OCI-LY1 (cell line): ENCODE data around the gene CYP2C18.

ENCODE experiments used
- CTCF ChIP-seq: fragments of 200-600 bp; sonication (generic), shearing (Covaris generic); IDR thresholded peaks from 2 replicates; pipeline ENCODE4 v1.5.1; 2017; ENCODE audit warnings: mild to moderate bottlenecking, antibody characterized with exemption, low read length, moderate library complexity, mixed read lengths
- EZH2 ChIP-seq: fragments of 200-600 bp; sonication (generic), shearing (Covaris generic); IDR thresholded peaks from 2 replicates; pipeline ENCODE4 v1.8.0; 2017; ENCODE audit warnings: borderline replicate concordance, mixed run types, mild to moderate bottlenecking, antibody characterized with exemption, low read length, moderate library complexity, mixed read lengths

- TF ChIP-seq CTCF (no peak), EZH2 (no peak)
Measured at GRCh38 chr10:94645285-94645684, 38.2 kb upstream of the CYP2C18 start.
